Mesendoderm (in vitro differentiated cells): Measurements from ENCODE around the gene PF4V1.
"Not testable (repeated sequence)": the region's sequence is repeated elsewhere in the genome, so short reads cannot be mapped to it uniquely, and the experiment has no call there.

Experiments used
- DNase-seq: peaks from one replicate; pipeline ENCODE4 v3.0.0; 2013
- H2AK5ac ChIP-seq: 2 replicates; pipeline ENCODE4 v1.6.1; 2013; ENCODE audit warnings: low read length, inconsistent platforms
- H2BK120ac ChIP-seq: 2 replicates; pipeline ENCODE4 v1.6.1; 2013; ENCODE audit warnings: low read depth, mild to moderate bottlenecking, low read length, moderate library complexity, mixed read lengths
- H2BK15ac ChIP-seq: replicated peaks from 2 replicates; pipeline ENCODE4 v1.6.1; 2013; ENCODE audit warnings: low read depth, mild to moderate bottlenecking, moderate library complexity
- H2BK5ac ChIP-seq: 2 replicates; pipeline ENCODE4 v1.6.1; 2013; ENCODE audit warnings: low read length, inconsistent platforms
- H3K18ac ChIP-seq: 2 replicates; pipeline ENCODE4 v1.6.1; 2013; ENCODE audit warnings: mild to moderate bottlenecking, low read length, mixed read lengths
- H3K23ac ChIP-seq: one replicate; pipeline ENCODE4 v1.6.1; 2013; ENCODE audit warnings: low read length
- H3K27ac ChIP-seq: 2 replicates; pipeline ENCODE4 v1.5.1; 2013; ENCODE audit warnings: low read depth, mild to moderate bottlenecking, inconsistent platforms, low read length, moderate library complexity
- H3K27me3 ChIP-seq: 2 replicates; pipeline ENCODE4 v1.6.1; 2013; ENCODE audit warnings: low read length, control low read depth, mild to moderate bottlenecking, inconsistent platforms; ENCODE audit not compliant: insufficient read depth, poor library complexity
- H3K36me3 ChIP-seq: 2 replicates; pipeline ENCODE4 v1.6.1; 2013; ENCODE audit warnings: low read length, inconsistent platforms; ENCODE audit not compliant: control insufficient read depth, insufficient read depth
- H3K4ac ChIP-seq: one replicate; pipeline ENCODE4 v1.6.1; 2013; ENCODE audit warnings: low read depth, mild to moderate bottlenecking, low read length, moderate library complexity
- H3K4me1 ChIP-seq: 2 replicates; pipeline ENCODE4 v1.6.1; 2013; ENCODE audit warnings: low read depth, low read length, inconsistent platforms; ENCODE audit not compliant: control insufficient read depth
- H3K4me2 ChIP-seq: 2 replicates; pipeline ENCODE4 v1.6.1; 2013; ENCODE audit warnings: low read length
- H3K4me3 ChIP-seq: 2 replicates; pipeline ENCODE4 v1.5.1; 2013; ENCODE audit warnings: mild to moderate bottlenecking, low read length
- H3K56ac ChIP-seq: one replicate; pipeline ENCODE4 v1.6.1; 2013; ENCODE audit warnings: low read length
- H3K79me1 ChIP-seq: 2 replicates; pipeline ENCODE4 v1.6.1; 2013; ENCODE audit warnings: low read length, inconsistent platforms
- H3K79me2 ChIP-seq: 2 replicates; pipeline ENCODE4 v1.6.1; 2013; ENCODE audit warnings: mild to moderate bottlenecking, low read length; ENCODE audit not compliant: control insufficient read depth, insufficient read depth
- H3K9ac ChIP-seq: 2 replicates; pipeline ENCODE4 v1.6.1; 2013; ENCODE audit warnings: low read length, inconsistent platforms
- H4K5ac ChIP-seq: one replicate; pipeline ENCODE4 v1.6.1; 2013; ENCODE audit warnings: low read length
- H4K8ac ChIP-seq: one replicate; pipeline ENCODE4 v1.6.1; 2013; ENCODE audit warnings: low read depth, mild to moderate bottlenecking, control low read depth, low read length, moderate library complexity
- WGBS: extraction: QIAGEN DNeasy Blood & Tissue Kit; methylation state at CpG from one replicate; pipeline ENCODE4 v1.1.7; 2013; ENCODE audit warnings: low lambda C conversion rate, missing lambda C conversion rate; ENCODE audit not compliant: insufficient coverage; ENCODE audit errors: extremely low coverage; 5-methylcytosine and 5-hydroxymethylcytosine counted together

The PF4V1 gene

GRCh38 chr4:73896416-73896815 lies 43.3 kb downstream of the PF4V1 start:
- Histone ChIP-seq H3K4ac (no peak overlapping the region), H2BK5ac (no peak overlapping the region), H3K79me2 (no peaks in the 10 kb centered on the region), H3K79me1 (no peaks in the 10 kb centered on the region), H3K23ac (no peak overlapping the region), H2BK15ac (no peak overlapping the region), H3K9ac (no peak overlapping the region), H3K4me1 (no peaks in the 10 kb centered on the region), H2BK120ac (no peak overlapping the region), H2AK5ac (no peak overlapping the region), H3K27me3 (no peaks in the 10 kb centered on the region), H3K4me3 (no peak overlapping the region), H3K56ac (no peak overlapping the region), H3K4me2 (no peak overlapping the region), H4K8ac (no peak overlapping the region), H3K18ac (no peak overlapping the region), H3K36me3 (no peaks in the 10 kb centered on the region), H3K27ac (no peak overlapping the region), H4K5ac (no peak overlapping the region)
- no peak for DNase-seq
- no CpG with 5 or more reads among the region's 2 CpGs for WGBS

- no peak overlapping the region for H3K4ac ChIP-seq
- no peaks in the 10 kb centered on the region for H3K27me3 ChIP-seq
- H3K18ac ChIP-seq = no peak overlapping the region
- H3K79me1 ChIP-seq = no peaks in the 10 kb centered on the region
- no peaks in the 10 kb centered on the region for H3K79me2 ChIP-seq
- WGBS = no CpG with 5 or more reads among the region's 4 CpGs
- no peak overlapping the region for H3K4me3 ChIP-seq
- no peak overlapping the region for H4K8ac ChIP-seq
- H2BK5ac ChIP-seq = no peak overlapping the region
- no peak overlapping the region for H2BK120ac ChIP-seq
- no peak overlapping the region for H3K27ac ChIP-seq
- no peaks in the 10 kb centered on the region for H3K36me3 ChIP-seq
- H3K23ac ChIP-seq = no peak overlapping the region
- H3K56ac ChIP-seq = no peak overlapping the region
- H4K5ac ChIP-seq = no peak overlapping the region
- H3K9ac ChIP-seq = no peak overlapping the region
- H3K4me2 ChIP-seq = no peak overlapping the region
- H2AK5ac ChIP-seq = no peak overlapping the region
- no peak overlapping the region for H2BK15ac ChIP-seq
- H3K4me1 ChIP-seq = no peaks in the 10 kb centered on the region
- no peak for DNase-seq
These were observed 44.5 kb downstream of the PF4V1 start for GRCh38 chr4:73897380-73898136.

GRCh38 chr4:73899338-73899737 lies 46.2 kb downstream of the PF4V1 start:
- no CpG with 5 or more reads among the region's 3 CpGs for WGBS
- H3K9ac ChIP-seq, H3K27me3 ChIP-seq, H3K27ac ChIP-seq, H2BK15ac ChIP-seq, H2AK5ac ChIP-seq, H3K79me1 ChIP-seq, H3K4me1 ChIP-seq, H3K23ac ChIP-seq, H3K56ac ChIP-seq, H3K4ac ChIP-seq, H2BK5ac ChIP-seq, H4K8ac ChIP-seq, H3K4me2 ChIP-seq, H2BK120ac ChIP-seq, H3K4me3 ChIP-seq, DNase-seq, H3K36me3 ChIP-seq, H3K79me2 ChIP-seq, H4K5ac ChIP-seq, H3K18ac ChIP-seq: not testable (repeated sequence)

GRCh38 chr4:73901031-73901430 lies 47.9 kb downstream of the PF4V1 start:
- H3K4me2 ChIP-seq = no peak overlapping the region
- no peak overlapping the region for H4K5ac ChIP-seq
- H3K27ac ChIP-seq = no peak overlapping the region
- no peak overlapping the region for H3K9ac ChIP-seq
- H3K79me1 ChIP-seq = no peaks in the 10 kb centered on the region
- no peak overlapping the region for H3K4ac ChIP-seq
- no peak overlapping the region for H3K56ac ChIP-seq
- no peak overlapping the region for H2BK15ac ChIP-seq
- H3K4me3 ChIP-seq = no peak overlapping the region
- no peak overlapping the region for H2AK5ac ChIP-seq
- H2BK120ac ChIP-seq = no peak overlapping the region
- H3K18ac ChIP-seq = no peak overlapping the region
- H3K23ac ChIP-seq = no peak overlapping the region
- no peaks in the 10 kb centered on the region for H3K79me2 ChIP-seq
- no CpG with 5 or more reads among the region's 5 CpGs for WGBS
- no peaks in the 10 kb centered on the region for H3K27me3 ChIP-seq
- no peak overlapping the region for H4K8ac ChIP-seq
- DNase-seq = no peak
- no peak overlapping the region for H2BK5ac ChIP-seq
- H3K4me1 ChIP-seq = no peaks in the 10 kb centered on the region
- H3K36me3 ChIP-seq = no peaks in the 10 kb centered on the region

- Histone ChIP-seq H3K18ac (no peak overlapping the region), H3K9ac (no peak overlapping the region), H3K27me3 (no peaks in the 10 kb centered on the region), H3K79me2 (no peaks in the 10 kb centered on the region), H4K8ac (no peak overlapping the region), H2BK15ac (no peak overlapping the region), H4K5ac (no peak overlapping the region), H3K4me3 (no peak overlapping the region), H3K56ac (no peak overlapping the region), H3K4me1 (no peaks in the 10 kb centered on the region), H3K4me2 (no peak overlapping the region), H2BK120ac (no peak overlapping the region), H3K4ac (no peak overlapping the region), H3K36me3 (no peaks in the 10 kb centered on the region), H2BK5ac (no peak overlapping the region), H3K79me1 (no peaks in the 10 kb centered on the region), H2AK5ac (no peak overlapping the region), H3K23ac (no peak overlapping the region), H3K27ac (no peak overlapping the region)
- DNase-seq = no peak
- no CpG with 5 or more reads among the region's 1 CpG for WGBS
These were observed 49.0 kb downstream of the PF4V1 start for GRCh38 chr4:73902038-73902637.
